Liver (tissue), 9 donors: ENCODE data around the gene SRGAP3. TPM values are rescaled to one million over a fixed set of nuclear protein-coding genes. Genes with fewer than 3 reads are reported as not detected.

Experiments
- DNase-seq: peaks from one replicate; pipeline ENCODE4 v3.0.0-alpha.2; 2017; ENCODE audit warnings: low spot score
- H3K27ac ChIP-seq, 2 donors: one replicate each; pipeline ENCODE4 v1.7.0; 2013; ENCODE audit warnings: inconsistent platforms in 2 of 2, low read length in 2 of 2, control low read depth in 1 of 2, low read depth in 1 of 2, mild to moderate bottlenecking in 1 of 2
- H3K27me3 ChIP-seq, 4 donors: one replicate each; pipeline versions ENCODE4 v1.6.1 to v1.7.0; 2013; ENCODE audit warnings: low read length in 3 of 4, inconsistent platforms in 1 of 4, mild to moderate bottlenecking in 1 of 4, moderate library complexity in 1 of 4; ENCODE audit not compliant: control insufficient read depth in 4 of 4, insufficient read depth in 4 of 4
- H3K36me3 ChIP-seq, 4 donors: one replicate each; pipeline versions ENCODE4 v1.6.1 to v1.7.0; 2013; ENCODE audit warnings: low read length in 3 of 4, mild to moderate bottlenecking in 3 of 4, low read depth in 1 of 4, moderate library complexity in 1 of 4; ENCODE audit not compliant: control insufficient read depth in 4 of 4, insufficient read depth in 3 of 4
- H3K4me1 ChIP-seq, 4 donors: one replicate each; pipeline versions ENCODE4 v1.6.1 to v1.7.0; 2013; ENCODE audit warnings: low read length in 3 of 4, mild to moderate bottlenecking in 3 of 4, moderate library complexity in 1 of 4; ENCODE audit not compliant: control insufficient read depth in 4 of 4, insufficient read depth in 4 of 4
- H3K4me3 ChIP-seq, 3 donors: one replicate each; pipeline versions ENCODE4 v1.6.1 to v1.7.0; 2013; ENCODE audit warnings: low read length in 3 of 3, control low read depth in 1 of 3, low read depth in 1 of 3, mild to moderate bottlenecking in 1 of 3
- H3K9ac ChIP-seq, 2 donors: one replicate each; pipeline ENCODE4 v1.7.0; 2013; ENCODE audit warnings: low read length in 2 of 2, mild to moderate bottlenecking in 2 of 2, moderate library complexity in 2 of 2, control low read depth in 1 of 2, low read depth in 1 of 2
- H3K9me3 ChIP-seq, 4 donors: one replicate each; pipeline versions ENCODE4 v1.6.1 to v1.7.0; 2013; ENCODE audit warnings: low read length in 3 of 4; ENCODE audit not compliant: control insufficient read depth in 4 of 4
- EGR1 ChIP-seq, 2 donors: IDR thresholded peaks; 2 replicates each; pipeline ENCODE4 v1.6.1; 2016 to 2018; ENCODE audit warnings: antibody characterized with exemption in 2 of 2, low read depth in 2 of 2
- FOXA1 ChIP-seq: IDR thresholded peaks from 2 replicates; pipeline ENCODE4 v1.6.1; 2016; ENCODE audit warnings: antibody characterized with exemption
- FOXA2 ChIP-seq: IDR thresholded peaks from 2 replicates; pipeline ENCODE4 v1.6.1; 2016; ENCODE audit warnings: antibody characterized with exemption
- GABPA ChIP-seq, 2 donors: IDR thresholded peaks in 1 of 2; conservative IDR thresholded peaks in 1 of 2; 2 replicates each; pipeline ENCODE4 v1.6.1; 2016; ENCODE audit warnings: antibody characterized with exemption in 2 of 2, mild to moderate bottlenecking in 1 of 2, moderate library complexity in 1 of 2
- HNF4A ChIP-seq, 2 donors: conservative IDR thresholded peaks; 2 replicates each; pipeline ENCODE4 v1.6.1; 2016; ENCODE audit warnings: antibody characterized with exemption in 2 of 2, mild to moderate bottlenecking in 2 of 2
- HNF4G ChIP-seq: IDR thresholded peaks from 2 replicates; pipeline ENCODE4 v1.6.1; 2016; ENCODE audit warnings: antibody characterized with exemption
- JUND ChIP-seq, 2 donors: IDR thresholded peaks; 2 replicates each; pipeline ENCODE4 v1.6.1; 2016; ENCODE audit warnings: antibody characterized with exemption in 2 of 2
- NR2F2 ChIP-seq: IDR thresholded peaks from 2 replicates; pipeline ENCODE4 v1.6.1; 2016; ENCODE audit warnings: antibody characterized with exemption
- RAD21 ChIP-seq, 2 donors: IDR thresholded peaks; 2 replicates each; pipeline ENCODE4 v1.6.1; 2016; ENCODE audit warnings: antibody characterized with exemption in 2 of 2, mild to moderate bottlenecking in 2 of 2
- RXRA ChIP-seq, 2 donors: IDR thresholded peaks; 2 replicates each; pipeline ENCODE4 v1.6.1; 2017 to 2018; ENCODE audit warnings: antibody characterized with exemption in 2 of 2, mild to moderate bottlenecking in 1 of 2
- SP1 ChIP-seq: IDR thresholded peaks from 2 replicates; pipeline ENCODE4 v1.6.1; 2018; ENCODE audit warnings: antibody characterized with exemption, mild to moderate bottlenecking
- TAF1 ChIP-seq: conservative IDR thresholded peaks from 2 replicates; pipeline ENCODE4 v1.6.1; 2016; ENCODE audit warnings: antibody characterized with exemption, mild to moderate bottlenecking
- YY1 ChIP-seq: IDR thresholded peaks from 2 replicates; pipeline ENCODE4 v1.6.1; 2016; ENCODE audit warnings: antibody characterized with exemption, mild to moderate bottlenecking
- WGBS: extraction: QIAGEN DNeasy Blood & Tissue Kit; methylation state at CpG from one replicate; pipeline ENCODE4 v1.1.7; 2013; 5-methylcytosine and 5-hydroxymethylcytosine counted together
- polyA plus RNA-seq, 2 donors: library from polyadenylated mRNA; stranded (reverse) in 1 of 2; unstranded in 1 of 2; fragments of 200-250 nt in 1 of 2; fragments of >200 nt in 1 of 2; fragmentation: Nextera tagmentation in 1 of 2; extraction: Ambion mirVana in 1 of 2; gene quantifications; one replicate each; pipeline versions ENCODE4 v1.2.1 to v1.2.3, GENCODE V29; 2013 to 2015
- total RNA-seq, 2 donors: library from RNA; depleted of rRNA; stranded (reverse); fragments of >200 nt; gene quantifications; one replicate each; pipeline ENCODE4 v1.2.3, GENCODE V29; 2014
- TF ChIP-seq, protein P1 (sequence below): IDR thresholded peaks from 2 replicates; pipeline ENCODE4 v1.6.1; 2016; ENCODE audit warnings: antibody characterized with exemption
- TF ChIP-seq, protein P2 (sequence below): IDR thresholded peaks from 2 replicates; pipeline ENCODE4 v1.6.1; 2016; ENCODE audit warnings: antibody characterized with exemption
- TF ChIP-seq, protein P3 (sequence below): fragments of 150-350 bp; IDR thresholded peaks from 2 replicates; pipeline ENCODE4 v1.5.1; 2017; ENCODE audit warnings: improper control_type of control experiment, low read depth, low read length; ENCODE audit not compliant: missing input control
- TF ChIP-seq, protein P4 (sequence below): IDR thresholded peaks from 2 replicates; pipeline ENCODE4 v1.6.1; 2016; ENCODE audit warnings: antibody characterized with exemption, mild to moderate bottlenecking
- TF ChIP-seq, protein P5 (sequence below): IDR thresholded peaks from 2 replicates; pipeline ENCODE4 v1.6.1; 2016; ENCODE audit warnings: antibody characterized with exemption
- donor health status: healthy.
- donor health status: healthy.
- donor health status: healthy.
- donor health status: healthy.
- donor health status: healthy.

The SRGAP3 gene
- total and polyA plus RNA-seq, 4 donors, result 0.61 to 4.2 (median 1.6) TPM

DNA sequence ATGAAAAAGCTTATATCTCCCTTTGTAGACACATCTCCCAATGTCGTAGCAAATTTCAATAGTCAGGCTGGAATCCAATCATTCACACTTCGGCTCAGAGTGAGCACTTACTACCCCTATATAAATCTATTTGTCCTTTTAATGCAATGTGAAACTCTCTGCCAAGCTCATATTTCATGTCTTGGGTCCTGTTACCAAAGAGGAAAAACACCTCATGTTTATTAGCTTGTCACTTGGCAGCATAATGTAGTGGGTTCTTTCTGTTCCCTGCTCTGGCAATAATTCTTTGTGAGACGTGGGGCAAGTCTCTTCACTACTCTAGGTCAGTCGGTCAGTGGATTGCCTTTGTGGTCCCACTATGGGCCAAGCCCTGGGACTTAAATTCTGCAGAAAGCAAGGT is 107.1 kb downstream of the SRGAP3 start:
- WGBS, result 79% methylated on average over 4 of the region's 4 CpGs
- no peak overlapping the region for H3K27ac ChIP-seq
- H3K36me3 ChIP-seq, result no peaks in the 10 kb centered on the region
- H3K9me3 ChIP-seq, result peaks cover 0 to 5% (median 0%) of the 10 kb centered on the region in 4 donors
- DNase-seq, result no peak
- no peak overlapping the region for H3K4me3 ChIP-seq
- no peak overlapping the region for H3K9ac ChIP-seq
- no peaks in the 10 kb centered on the region for H3K4me1 ChIP-seq
- peaks cover 0 to 3% (median 0%) of the 10 kb centered on the region in 4 donors for H3K27me3 ChIP-seq
- TF ChIP-seq FOXA1, result no peak
- no peak for TF ChIP-seq NR2F2
- TF ChIP-seq HNF4G, result no peak
- no peak for TF ChIP-seq GABPA (IDR thresholded peaks at IDR 0.05 in 1 of 2, conservative IDR thresholded peaks at IDR 0.05 in 1 of 2)
- no peak for TF ChIP-seq EGR1 (IDR thresholded peaks at IDR 0.05; ENCODE audit: low read depth in 2 of 2)
- TF ChIP-seq, protein P1, sequence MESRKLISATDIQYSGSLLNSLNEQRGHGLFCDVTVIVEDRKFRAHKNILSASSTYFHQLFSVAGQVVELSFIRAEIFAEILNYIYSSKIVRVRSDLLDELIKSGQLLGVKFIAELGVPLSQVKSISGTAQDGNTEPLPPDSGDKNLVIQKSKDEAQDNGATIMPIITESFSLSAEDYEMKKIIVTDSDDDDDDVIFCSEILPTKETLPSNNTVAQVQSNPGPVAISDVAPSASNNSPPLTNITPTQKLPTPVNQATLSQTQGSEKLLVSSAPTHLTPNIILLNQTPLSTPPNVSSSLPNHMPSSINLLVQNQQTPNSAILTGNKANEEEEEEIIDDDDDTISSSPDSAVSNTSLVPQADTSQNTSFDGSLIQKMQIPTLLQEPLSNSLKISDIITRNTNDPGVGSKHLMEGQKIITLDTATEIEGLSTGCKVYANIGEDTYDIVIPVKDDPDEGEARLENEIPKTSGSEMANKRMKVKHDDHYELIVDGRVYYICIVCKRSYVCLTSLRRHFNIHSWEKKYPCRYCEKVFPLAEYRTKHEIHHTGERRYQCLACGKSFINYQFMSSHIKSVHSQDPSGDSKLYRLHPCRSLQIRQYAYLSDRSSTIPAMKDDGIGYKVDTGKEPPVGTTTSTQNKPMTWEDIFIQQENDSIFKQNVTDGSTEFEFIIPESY, result no peak
- TF ChIP-seq SP1, result no peak
- no peak for TF ChIP-seq TAF1
- no peak for TF ChIP-seq FOXA2
- no peak for TF ChIP-seq YY1
- no peak for TF ChIP-seq RAD21 (IDR thresholded peaks at IDR 0.05)
- no peak for TF ChIP-seq HNF4A (conservative IDR thresholded peaks at IDR 0.05)
- TF ChIP-seq, protein P2, sequence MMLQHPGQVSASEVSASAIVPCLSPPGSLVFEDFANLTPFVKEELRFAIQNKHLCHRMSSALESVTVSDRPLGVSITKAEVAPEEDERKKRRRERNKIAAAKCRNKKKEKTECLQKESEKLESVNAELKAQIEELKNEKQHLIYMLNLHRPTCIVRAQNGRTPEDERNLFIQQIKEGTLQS, result no peak
- TF ChIP-seq, protein P3, sequence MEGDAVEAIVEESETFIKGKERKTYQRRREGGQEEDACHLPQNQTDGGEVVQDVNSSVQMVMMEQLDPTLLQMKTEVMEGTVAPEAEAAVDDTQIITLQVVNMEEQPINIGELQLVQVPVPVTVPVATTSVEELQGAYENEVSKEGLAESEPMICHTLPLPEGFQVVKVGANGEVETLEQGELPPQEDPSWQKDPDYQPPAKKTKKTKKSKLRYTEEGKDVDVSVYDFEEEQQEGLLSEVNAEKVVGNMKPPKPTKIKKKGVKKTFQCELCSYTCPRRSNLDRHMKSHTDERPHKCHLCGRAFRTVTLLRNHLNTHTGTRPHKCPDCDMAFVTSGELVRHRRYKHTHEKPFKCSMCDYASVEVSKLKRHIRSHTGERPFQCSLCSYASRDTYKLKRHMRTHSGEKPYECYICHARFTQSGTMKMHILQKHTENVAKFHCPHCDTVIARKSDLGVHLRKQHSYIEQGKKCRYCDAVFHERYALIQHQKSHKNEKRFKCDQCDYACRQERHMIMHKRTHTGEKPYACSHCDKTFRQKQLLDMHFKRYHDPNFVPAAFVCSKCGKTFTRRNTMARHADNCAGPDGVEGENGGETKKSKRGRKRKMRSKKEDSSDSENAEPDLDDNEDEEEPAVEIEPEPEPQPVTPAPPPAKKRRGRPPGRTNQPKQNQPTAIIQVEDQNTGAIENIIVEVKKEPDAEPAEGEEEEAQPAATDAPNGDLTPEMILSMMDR, result no peak
- TF ChIP-seq, protein P4, sequence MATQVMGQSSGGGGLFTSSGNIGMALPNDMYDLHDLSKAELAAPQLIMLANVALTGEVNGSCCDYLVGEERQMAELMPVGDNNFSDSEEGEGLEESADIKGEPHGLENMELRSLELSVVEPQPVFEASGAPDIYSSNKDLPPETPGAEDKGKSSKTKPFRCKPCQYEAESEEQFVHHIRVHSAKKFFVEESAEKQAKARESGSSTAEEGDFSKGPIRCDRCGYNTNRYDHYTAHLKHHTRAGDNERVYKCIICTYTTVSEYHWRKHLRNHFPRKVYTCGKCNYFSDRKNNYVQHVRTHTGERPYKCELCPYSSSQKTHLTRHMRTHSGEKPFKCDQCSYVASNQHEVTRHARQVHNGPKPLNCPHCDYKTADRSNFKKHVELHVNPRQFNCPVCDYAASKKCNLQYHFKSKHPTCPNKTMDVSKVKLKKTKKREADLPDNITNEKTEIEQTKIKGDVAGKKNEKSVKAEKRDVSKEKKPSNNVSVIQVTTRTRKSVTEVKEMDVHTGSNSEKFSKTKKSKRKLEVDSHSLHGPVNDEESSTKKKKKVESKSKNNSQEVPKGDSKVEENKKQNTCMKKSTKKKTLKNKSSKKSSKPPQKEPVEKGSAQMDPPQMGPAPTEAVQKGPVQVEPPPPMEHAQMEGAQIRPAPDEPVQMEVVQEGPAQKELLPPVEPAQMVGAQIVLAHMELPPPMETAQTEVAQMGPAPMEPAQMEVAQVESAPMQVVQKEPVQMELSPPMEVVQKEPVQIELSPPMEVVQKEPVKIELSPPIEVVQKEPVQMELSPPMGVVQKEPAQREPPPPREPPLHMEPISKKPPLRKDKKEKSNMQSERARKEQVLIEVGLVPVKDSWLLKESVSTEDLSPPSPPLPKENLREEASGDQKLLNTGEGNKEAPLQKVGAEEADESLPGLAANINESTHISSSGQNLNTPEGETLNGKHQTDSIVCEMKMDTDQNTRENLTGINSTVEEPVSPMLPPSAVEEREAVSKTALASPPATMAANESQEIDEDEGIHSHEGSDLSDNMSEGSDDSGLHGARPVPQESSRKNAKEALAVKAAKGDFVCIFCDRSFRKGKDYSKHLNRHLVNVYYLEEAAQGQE, result no peak
- TF ChIP-seq RXRA (IDR thresholded peaks at IDR 0.05), result no peak
- TF ChIP-seq JUND (IDR thresholded peaks at IDR 0.05), result no peak
- TF ChIP-seq, protein P5, sequence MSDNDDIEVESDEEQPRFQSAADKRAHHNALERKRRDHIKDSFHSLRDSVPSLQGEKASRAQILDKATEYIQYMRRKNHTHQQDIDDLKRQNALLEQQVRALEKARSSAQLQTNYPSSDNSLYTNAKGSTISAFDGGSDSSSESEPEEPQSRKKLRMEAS, result no peak
